GM12878 (cell line): ENCODE data around the gene RTF2. TPM values are rescaled to one million over a fixed set of nuclear protein-coding genes. Genes with fewer than 3 reads are reported as not detected.

ENCODE experiments used
- ATF7 ChIP-seq: fragments of 450-650 bp; IDR thresholded peaks from 2 replicates; pipeline ENCODE4 v1.6.1; 2016; ENCODE audit warnings: low read depth, mild to moderate bottlenecking
- BRCA1 ChIP-seq: IDR thresholded peaks from 2 replicates; pipeline ENCODE4 v1.6.1; 2011; ENCODE audit warnings: low read depth, low read length, improper control_type of control experiment
- CBFB ChIP-seq: IDR thresholded peaks from 2 replicates; pipeline ENCODE4 v1.6.1; 2016; ENCODE audit warnings: antibody characterized with exemption, low read depth
- EGR1 ChIP-seq, 2 experiments: IDR thresholded peaks; 1 replicate in 1 of 2; 2 replicates in 1 of 2; pipeline ENCODE4 v1.6.1; 2011 to 2012; ENCODE audit warnings: low read depth in 2 of 2, low read length in 2 of 2, borderline replicate concordance in 1 of 2, mild to moderate bottlenecking in 1 of 2, moderate library complexity in 1 of 2
- KDM1A ChIP-seq: fragments of 200-600 bp; sonication (generic); IDR thresholded peaks from 2 replicates; pipeline ENCODE4 v1.6.1; 2016; ENCODE audit warnings: borderline replicate concordance
- NR2F1 ChIP-seq: fragments of 450-650 bp; conservative IDR thresholded peaks from 2 replicates; pipeline ENCODE4 v1.6.1; 2017; ENCODE audit warnings: mild to moderate bottlenecking
- POLR2AphosphoS5 ChIP-seq: IDR thresholded peaks from 2 replicates; pipeline ENCODE4 v1.6.1; 2011; ENCODE audit warnings: mild to moderate bottlenecking, low read length, inconsistent platforms
- ZNF274 ChIP-seq: IDR thresholded peaks from one replicate; pipeline ENCODE4 v1.8.0; 2011; ENCODE audit not compliant: insufficient read length, insufficient read depth
- polyA plus RNA-seq, 11 experiments: library from polyadenylated mRNA; depleted of rRNA in 4 of 11; unstranded in 6 of 11; stranded (reverse) in 5 of 11; fragments of >200 nt; fragmentation: Nextera tagmentation in 4 of 11; fragmentation: Illumina TruSeq in 1 of 11; extraction: Ambion mirVana in 4 of 11; extraction: Trizol in 1 of 11; gene quantifications; 1 replicate in 1 of 11; 2 replicates in 10 of 11; pipeline versions ENCODE4 v1.2.1 to v1.2.3, GENCODE V29; 2011 to 2016; ENCODE audit warnings: inconsistent platforms in 2 of 11, missing spikeins in 2 of 11, low read depth in 1 of 11
- total RNA-seq, 4 experiments: library from RNA; depleted of rRNA in 3 of 4; stranded (reverse); fragments of >200 nt in 3 of 4; fragmentation: Illumina TruSeq in 1 of 4; extraction: Trizol in 1 of 4; gene quantifications; 2 replicates each; pipeline versions ENCODE4 v1.2.1 to v1.2.3, GENCODE V29; 2013 to 2021
- TF ChIP-seq, protein P1 (sequence below): fragments of 150-350 bp; IDR thresholded peaks from 2 replicates; pipeline ENCODE4 v1.6.1; 2014; ENCODE audit warnings: mild to moderate bottlenecking, low read depth, low read length
- TF ChIP-seq, protein P2 (sequence below): fragments of 450-650 bp; conservative IDR thresholded peaks from 2 replicates; pipeline ENCODE4 v1.6.1; 2017; ENCODE audit warnings: mild to moderate bottlenecking, moderate library complexity
- TF ChIP-seq, protein P3 (sequence below): fragments of 450-650 bp; formaldehyde crosslinking; IDR thresholded peaks from 2 replicates; pipeline ENCODE4 v1.4.0; 2020; ENCODE audit warnings: mild to moderate bottlenecking, moderate library complexity
- TF ChIP-seq, protein P4 (sequence below): fragments of 450-650 bp; IDR thresholded peaks from 2 replicates; pipeline ENCODE4 v1.6.1; 2017; ENCODE audit warnings: mild to moderate bottlenecking, low read depth, inconsistent platforms; ENCODE audit not compliant: poor library complexity, severe bottlenecking
- TF ChIP-seq, protein P5 (sequence below): IDR thresholded peaks from 2 replicates; pipeline ENCODE4 v1.6.1; 2012; ENCODE audit warnings: mild to moderate bottlenecking, low read depth, low read length

The RTF2 gene
- total and polyA plus RNA-seq, 10 of the 15 experiments (the other 5 are each of a cell fraction or from before 2014, with no cell fraction given) = 66.2 to 133 (median 82.9) TPM

DNA sequence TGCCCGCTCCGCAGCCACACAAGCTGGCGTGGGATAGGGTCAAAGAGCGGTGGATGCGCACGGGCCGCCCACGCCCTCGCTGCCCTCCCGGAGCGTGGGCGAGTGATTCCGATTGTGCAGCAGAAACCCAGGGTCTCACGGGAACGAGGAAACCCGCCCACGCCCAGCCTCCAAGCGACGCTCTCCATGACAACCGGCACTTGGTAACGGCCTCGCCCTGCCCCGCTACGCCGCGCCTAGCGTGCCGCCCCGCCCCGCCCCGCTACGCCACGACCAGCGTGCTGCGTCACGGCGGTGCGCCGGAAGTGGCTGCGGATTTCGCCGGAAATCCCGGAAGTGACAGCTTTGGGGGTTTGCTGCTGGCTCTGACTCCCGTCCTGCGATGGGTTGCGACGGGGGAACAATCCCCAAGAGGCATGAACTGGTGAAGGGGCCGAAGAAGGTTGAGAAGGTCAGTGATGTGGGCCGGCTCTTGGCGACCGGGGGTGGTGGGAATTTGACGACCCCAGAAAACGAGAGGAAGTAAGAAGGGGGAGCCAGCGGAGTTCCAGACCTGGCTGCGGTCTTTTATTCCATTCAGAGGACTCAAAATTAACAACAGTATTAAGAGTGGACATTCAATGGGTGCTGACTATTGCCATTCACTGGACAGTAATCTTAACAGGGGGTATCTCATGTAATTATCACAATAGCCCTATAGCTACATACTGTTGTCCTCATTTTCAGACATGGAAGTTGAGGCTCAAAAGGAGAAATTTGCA lies at the start of gene RTF2 (continued):
- TF ChIP-seq, protein P1, sequence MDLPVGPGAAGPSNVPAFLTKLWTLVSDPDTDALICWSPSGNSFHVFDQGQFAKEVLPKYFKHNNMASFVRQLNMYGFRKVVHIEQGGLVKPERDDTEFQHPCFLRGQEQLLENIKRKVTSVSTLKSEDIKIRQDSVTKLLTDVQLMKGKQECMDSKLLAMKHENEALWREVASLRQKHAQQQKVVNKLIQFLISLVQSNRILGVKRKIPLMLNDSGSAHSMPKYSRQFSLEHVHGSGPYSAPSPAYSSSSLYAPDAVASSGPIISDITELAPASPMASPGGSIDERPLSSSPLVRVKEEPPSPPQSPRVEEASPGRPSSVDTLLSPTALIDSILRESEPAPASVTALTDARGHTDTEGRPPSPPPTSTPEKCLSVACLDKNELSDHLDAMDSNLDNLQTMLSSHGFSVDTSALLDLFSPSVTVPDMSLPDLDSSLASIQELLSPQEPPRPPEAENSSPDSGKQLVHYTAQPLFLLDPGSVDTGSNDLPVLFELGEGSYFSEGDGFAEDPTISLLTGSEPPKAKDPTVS = no peak
- TF ChIP-seq EGR1 (IDR thresholded peaks at IDR 0.05; ENCODE audit: borderline replicate concordance in 1 of 2, low read depth in 2 of 2, low read length in 2 of 2) = peak; percentile 98 to 100
- TF ChIP-seq, protein P2, sequence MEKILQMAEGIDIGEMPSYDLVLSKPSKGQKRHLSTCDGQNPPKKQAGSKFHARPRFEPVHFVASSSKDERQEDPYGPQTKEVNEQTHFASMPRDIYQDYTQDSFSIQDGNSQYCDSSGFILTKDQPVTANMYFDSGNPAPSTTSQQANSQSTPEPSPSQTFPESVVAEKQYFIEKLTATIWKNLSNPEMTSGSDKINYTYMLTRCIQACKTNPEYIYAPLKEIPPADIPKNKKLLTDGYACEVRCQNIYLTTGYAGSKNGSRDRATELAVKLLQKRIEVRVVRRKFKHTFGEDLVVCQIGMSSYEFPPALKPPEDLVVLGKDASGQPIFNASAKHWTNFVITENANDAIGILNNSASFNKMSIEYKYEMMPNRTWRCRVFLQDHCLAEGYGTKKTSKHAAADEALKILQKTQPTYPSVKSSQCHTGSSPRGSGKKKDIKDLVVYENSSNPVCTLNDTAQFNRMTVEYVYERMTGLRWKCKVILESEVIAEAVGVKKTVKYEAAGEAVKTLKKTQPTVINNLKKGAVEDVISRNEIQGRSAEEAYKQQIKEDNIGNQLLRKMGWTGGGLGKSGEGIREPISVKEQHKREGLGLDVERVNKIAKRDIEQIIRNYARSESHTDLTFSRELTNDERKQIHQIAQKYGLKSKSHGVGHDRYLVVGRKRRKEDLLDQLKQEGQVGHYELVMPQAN = peak; percentile 74
- TF ChIP-seq KDM1A = no peak
- TF ChIP-seq, protein P3, sequence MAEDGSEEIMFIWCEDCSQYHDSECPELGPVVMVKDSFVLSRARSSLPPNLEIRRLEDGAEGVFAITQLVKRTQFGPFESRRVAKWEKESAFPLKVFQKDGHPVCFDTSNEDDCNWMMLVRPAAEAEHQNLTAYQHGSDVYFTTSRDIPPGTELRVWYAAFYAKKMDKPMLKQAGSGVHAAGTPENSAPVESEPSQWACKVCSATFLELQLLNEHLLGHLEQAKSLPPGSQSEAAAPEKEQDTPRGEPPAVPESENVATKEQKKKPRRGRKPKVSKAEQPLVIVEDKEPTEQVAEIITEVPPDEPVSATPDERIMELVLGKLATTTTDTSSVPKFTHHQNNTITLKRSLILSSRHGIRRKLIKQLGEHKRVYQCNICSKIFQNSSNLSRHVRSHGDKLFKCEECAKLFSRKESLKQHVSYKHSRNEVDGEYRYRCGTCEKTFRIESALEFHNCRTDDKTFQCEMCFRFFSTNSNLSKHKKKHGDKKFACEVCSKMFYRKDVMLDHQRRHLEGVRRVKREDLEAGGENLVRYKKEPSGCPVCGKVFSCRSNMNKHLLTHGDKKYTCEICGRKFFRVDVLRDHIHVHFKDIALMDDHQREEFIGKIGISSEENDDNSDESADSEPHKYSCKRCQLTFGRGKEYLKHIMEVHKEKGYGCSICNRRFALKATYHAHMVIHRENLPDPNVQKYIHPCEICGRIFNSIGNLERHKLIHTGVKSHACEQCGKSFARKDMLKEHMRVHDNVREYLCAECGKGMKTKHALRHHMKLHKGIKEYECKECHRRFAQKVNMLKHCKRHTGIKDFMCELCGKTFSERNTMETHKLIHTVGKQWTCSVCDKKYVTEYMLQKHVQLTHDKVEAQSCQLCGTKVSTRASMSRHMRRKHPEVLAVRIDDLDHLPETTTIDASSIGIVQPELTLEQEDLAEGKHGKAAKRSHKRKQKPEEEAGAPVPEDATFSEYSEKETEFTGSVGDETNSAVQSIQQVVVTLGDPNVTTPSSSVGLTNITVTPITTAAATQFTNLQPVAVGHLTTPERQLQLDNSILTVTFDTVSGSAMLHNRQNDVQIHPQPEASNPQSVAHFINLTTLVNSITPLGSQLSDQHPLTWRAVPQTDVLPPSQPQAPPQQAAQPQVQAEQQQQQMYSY (CRISPR knock-in tag) = no peak
- TF ChIP-seq, protein P4, sequence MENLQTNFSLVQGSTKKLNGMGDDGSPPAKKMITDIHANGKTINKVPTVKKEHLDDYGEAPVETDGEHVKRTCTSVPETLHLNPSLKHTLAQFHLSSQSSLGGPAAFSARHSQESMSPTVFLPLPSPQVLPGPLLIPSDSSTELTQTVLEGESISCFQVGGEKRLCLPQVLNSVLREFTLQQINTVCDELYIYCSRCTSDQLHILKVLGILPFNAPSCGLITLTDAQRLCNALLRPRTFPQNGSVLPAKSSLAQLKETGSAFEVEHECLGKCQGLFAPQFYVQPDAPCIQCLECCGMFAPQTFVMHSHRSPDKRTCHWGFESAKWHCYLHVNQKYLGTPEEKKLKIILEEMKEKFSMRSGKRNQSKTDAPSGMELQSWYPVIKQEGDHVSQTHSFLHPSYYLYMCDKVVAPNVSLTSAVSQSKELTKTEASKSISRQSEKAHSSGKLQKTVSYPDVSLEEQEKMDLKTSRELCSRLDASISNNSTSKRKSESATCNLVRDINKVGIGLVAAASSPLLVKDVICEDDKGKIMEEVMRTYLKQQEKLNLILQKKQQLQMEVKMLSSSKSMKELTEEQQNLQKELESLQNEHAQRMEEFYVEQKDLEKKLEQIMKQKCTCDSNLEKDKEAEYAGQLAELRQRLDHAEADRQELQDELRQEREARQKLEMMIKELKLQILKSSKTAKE = no peak
- TF ChIP-seq, protein P5, sequence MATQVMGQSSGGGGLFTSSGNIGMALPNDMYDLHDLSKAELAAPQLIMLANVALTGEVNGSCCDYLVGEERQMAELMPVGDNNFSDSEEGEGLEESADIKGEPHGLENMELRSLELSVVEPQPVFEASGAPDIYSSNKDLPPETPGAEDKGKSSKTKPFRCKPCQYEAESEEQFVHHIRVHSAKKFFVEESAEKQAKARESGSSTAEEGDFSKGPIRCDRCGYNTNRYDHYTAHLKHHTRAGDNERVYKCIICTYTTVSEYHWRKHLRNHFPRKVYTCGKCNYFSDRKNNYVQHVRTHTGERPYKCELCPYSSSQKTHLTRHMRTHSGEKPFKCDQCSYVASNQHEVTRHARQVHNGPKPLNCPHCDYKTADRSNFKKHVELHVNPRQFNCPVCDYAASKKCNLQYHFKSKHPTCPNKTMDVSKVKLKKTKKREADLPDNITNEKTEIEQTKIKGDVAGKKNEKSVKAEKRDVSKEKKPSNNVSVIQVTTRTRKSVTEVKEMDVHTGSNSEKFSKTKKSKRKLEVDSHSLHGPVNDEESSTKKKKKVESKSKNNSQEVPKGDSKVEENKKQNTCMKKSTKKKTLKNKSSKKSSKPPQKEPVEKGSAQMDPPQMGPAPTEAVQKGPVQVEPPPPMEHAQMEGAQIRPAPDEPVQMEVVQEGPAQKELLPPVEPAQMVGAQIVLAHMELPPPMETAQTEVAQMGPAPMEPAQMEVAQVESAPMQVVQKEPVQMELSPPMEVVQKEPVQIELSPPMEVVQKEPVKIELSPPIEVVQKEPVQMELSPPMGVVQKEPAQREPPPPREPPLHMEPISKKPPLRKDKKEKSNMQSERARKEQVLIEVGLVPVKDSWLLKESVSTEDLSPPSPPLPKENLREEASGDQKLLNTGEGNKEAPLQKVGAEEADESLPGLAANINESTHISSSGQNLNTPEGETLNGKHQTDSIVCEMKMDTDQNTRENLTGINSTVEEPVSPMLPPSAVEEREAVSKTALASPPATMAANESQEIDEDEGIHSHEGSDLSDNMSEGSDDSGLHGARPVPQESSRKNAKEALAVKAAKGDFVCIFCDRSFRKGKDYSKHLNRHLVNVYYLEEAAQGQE = no peak
- TF ChIP-seq ATF7 = peak; percentile 59; the same call in 1 of the 2 replicates
- peak; percentile 92 for TF ChIP-seq NR2F1
- TF ChIP-seq CBFB = peak; percentile 50; the same call in 1 of the 2 replicates
- no peak for TF ChIP-seq ZNF274
- 0 out of 2 replicates have a peak, but pooled peaks have one; percentile 34 for TF ChIP-seq BRCA1
- TF ChIP-seq POLR2AphosphoS5 = peak; percentile 83
